ENCODE results near the gene RAB3B. TPM values are rescaled to one million over a fixed set of nuclear protein-coding genes. Genes with fewer than 3 reads are reported as not detected.

RAB3B gene
- total and polyA plus RNA-seq, 2 of the 4 experiments (the other 2 are of a cell fraction): 33.6 to 78.5 TPM

- no peak for TF ChIP-seq MXI1 (IDR thresholded peaks at IDR 0.05; ENCODE audit: borderline replicate concordance, low read depth, low read length)
- TF ChIP-seq MAFK (IDR thresholded peaks at IDR 0.05; ENCODE audit: low read depth, low read length): no peak
- TF ChIP-seq CEBPB (IDR thresholded peaks at IDR 0.05; ENCODE audit: low read depth, low read length): no peak
- TF ChIP-seq BHLHE40 (IDR thresholded peaks at IDR 0.05; ENCODE audit: low read depth, low read length): no peak
- TF ChIP-seq FOS (IDR thresholded peaks at IDR 0.05; ENCODE audit: low read depth, low read length): no peak
- no peak for TF ChIP-seq RCOR1 (IDR thresholded peaks at IDR 0.05; ENCODE audit: insufficient replicate concordance, low read length)
These were observed 8.2 kb upstream of the RAB3B start (continued) for GRCh38 chr1:51998701-51999100.

GRCh38 chr1:51997974-51998382 lies 7.5 kb upstream of the RAB3B start:
- Histone ChIP-seq H4K91ac (ENCODE audit: insufficient read depth, low read depth, low read length) (no peak overlapping the region), H2AK5ac (ENCODE audit: low read depth, low read length) (no peak overlapping the region), H3K9me1 (ENCODE audit: insufficient read depth, low read length) (peaks cover 6% of the 10 kb centered on the region; the same call in 1 of the 2 replicates), H3K9ac (ENCODE audit: low read depth, low read length) (no peak overlapping the region), H2BK15ac (ENCODE audit: low read depth, low read length) (no peak overlapping the region), H3K18ac (ENCODE audit: low read depth, low read length) (no peak overlapping the region; the same call in 1 of the 2 replicates), H3K56ac (ENCODE audit: extremely low read depth, insufficient read depth, low read length) (no peak overlapping the region), H2AFZ (replicated peaks; ENCODE audit: low read length, poor library complexity) (peak overlapping the region; percentile 52), H3K4me2 (ENCODE audit: low read depth, low read length) (no peak overlapping the region), H4K8ac (ENCODE audit: low read depth in 2 of 2, low read length in 2 of 2) (no peak overlapping the region), H2BK20ac (ENCODE audit: low read depth, low read length) (no peak overlapping the region), H3K36me3 (ENCODE audit: control insufficient read depth, insufficient read depth, low read length) (no peaks in the 10 kb centered on the region), H3K4ac (ENCODE audit: low read depth, low read length) (0 out of 2 replicates have a peak overlapping the region, but pooled peaks have one; percentile 11), H3K79me1 (ENCODE audit: low read depth in 1 of 2, low read length in 2 of 2) (0 out of 4 replicates have a peak, but pooled peaks cover 0 to 4% of the 10 kb centered on the region in 2 experiments), H3K4me1 (ENCODE audit: control insufficient read depth, insufficient read depth, low read length) (no peaks in the 10 kb centered on the region), H3K14ac (replicated peaks; ENCODE audit: low read depth, low read length) (no peak overlapping the region), H3K9me3 (ENCODE audit: control insufficient read depth, insufficient read depth, low read length) (no peaks in the 10 kb centered on the region), H3K27ac (ENCODE audit: insufficient read depth, low read length) (no peak overlapping the region), H4K20me1 (ENCODE audit: insufficient read depth, low read length) (no peaks in the 10 kb centered on the region), H2BK5ac (ENCODE audit: low read depth, low read length, poor library complexity, severe bottlenecking) (no peak overlapping the region), H2AK9ac (replicated peaks; ENCODE audit: low read depth, low read length, poor library complexity) (no peak overlapping the region), H2BK120ac (ENCODE audit: low read depth, low read length) (no peak overlapping the region; the same call in 1 of the 2 replicates), H3K23ac (ENCODE audit: low read depth, low read length) (no peak overlapping the region), H3K4me3 (ENCODE audit: insufficient read depth, low read depth, low read length) (no peak overlapping the region), H3K27me3 (ENCODE audit: control insufficient read depth, insufficient read depth, low read length) (no peaks in the 10 kb centered on the region), H4K5ac (ENCODE audit: low read depth, low read length) (no peak overlapping the region)
- ChIA-PET CTCF (interaction anchor here (1.9 kb wide), 1 partner anchor 101 kb away, joined by 9 read pairs; no protein-coding TSS in a partner anchor), POLR2A (ENCODE audit: unreplicated experiment) (no interaction called here)
- intact Hi-C loops (cut with micrococcal nuclease) (no loop called here), in situ Hi-C loops (cut with MboI; ENCODE audit: low sequenced_read_pairs) (loop anchor here (5.0 kb wide), 1 partner anchor 101 kb away; no protein-coding TSS in a partner anchor), dilution Hi-C loops (cut with HindIII; ENCODE audit: low sequenced_read_pairs, unreplicated experiment) (no loop called here)
- ATAC-seq (ENCODE audit: low read depth) (no peak), DNase-seq (no peak)
- WGBS, 2 experiments (ENCODE audit: extremely low coverage in 2 of 2, insufficient read length in 1 of 2): 60% methylated on average over 3 of the region's 5 CpGs; no CpG with 5 or more reads in 1 of the 2 experiments
- no TSS peak for BruUV-seq (replicated peaks)
- no peak for TF ChIP-seq BHLHE40 (IDR thresholded peaks at IDR 0.05; ENCODE audit: low read depth, low read length)
- no peak for TF ChIP-seq FOS (IDR thresholded peaks at IDR 0.05; ENCODE audit: low read depth, low read length)
- TF ChIP-seq RAD21 (IDR thresholded peaks at IDR 0.05; ENCODE audit: low read length): no peak
- TF ChIP-seq ELK1 (IDR thresholded peaks at IDR 0.05; ENCODE audit: borderline replicate concordance, low read depth, low read length): no peak
- TF ChIP-seq CTCF (conservative IDR thresholded peaks at IDR 0.05; ENCODE audit: low read depth, low read length): no peak
- no peak for TF ChIP-seq USF2 (IDR thresholded peaks at IDR 0.05; ENCODE audit: low read depth, low read length)
- no peak for TF ChIP-seq MAFK (IDR thresholded peaks at IDR 0.05; ENCODE audit: low read depth, low read length)
- no peak for TF ChIP-seq RFX5 (IDR thresholded peaks at IDR 0.05; ENCODE audit: low read depth, low read length)
- no peak for TF ChIP-seq NFE2L2 (IDR thresholded peaks at IDR 0.05; ENCODE audit: low read depth, low read length)
- no peak for TF ChIP-seq RCOR1 (IDR thresholded peaks at IDR 0.05; ENCODE audit: insufficient replicate concordance, low read length)
- no peak for TF ChIP-seq MAZ (IDR thresholded peaks at IDR 0.05; ENCODE audit: borderline replicate concordance, low read depth, low read length)

Measured in IMR-90 (cell line).